Measurements from ENCODE around the gene PCBD2.

DNA sequence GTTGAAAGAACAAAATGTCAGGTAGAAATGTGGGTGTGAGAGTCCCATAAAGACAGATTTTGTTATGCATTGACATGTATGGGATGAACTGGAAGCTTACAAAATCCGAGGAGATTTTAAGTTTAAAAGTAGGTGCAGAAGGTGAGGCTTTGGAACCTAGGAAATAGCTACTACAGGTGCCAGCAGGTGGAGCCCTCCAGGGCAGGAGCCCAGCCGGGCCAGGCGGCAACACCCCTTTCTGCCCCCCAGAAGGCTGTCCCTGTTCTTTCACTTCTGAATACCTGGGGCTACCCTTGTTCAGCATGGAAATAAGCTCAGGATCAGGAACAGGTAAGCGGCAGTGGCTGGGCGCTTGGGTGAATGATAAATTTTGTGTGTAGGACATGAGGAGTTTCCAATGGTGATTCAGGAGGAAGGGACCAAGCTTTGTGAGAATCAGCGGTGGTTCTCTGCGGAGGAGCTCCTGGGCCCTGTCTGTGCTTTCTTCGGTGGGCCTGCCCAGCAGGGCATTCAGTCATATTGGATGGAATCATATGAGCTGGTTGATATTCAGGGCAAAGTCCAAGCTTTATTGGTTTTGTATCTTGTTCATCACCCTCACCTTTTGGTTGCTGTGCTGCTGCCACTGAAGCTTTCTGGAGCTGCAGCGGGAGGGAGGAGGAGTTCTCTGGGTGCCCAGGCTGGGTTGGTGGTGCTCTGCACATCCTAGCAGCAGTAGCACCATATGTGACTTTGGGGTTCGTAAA, 12.3 kb downstream of the PCBD2 start:
- TF ChIP-seq, protein P1, sequence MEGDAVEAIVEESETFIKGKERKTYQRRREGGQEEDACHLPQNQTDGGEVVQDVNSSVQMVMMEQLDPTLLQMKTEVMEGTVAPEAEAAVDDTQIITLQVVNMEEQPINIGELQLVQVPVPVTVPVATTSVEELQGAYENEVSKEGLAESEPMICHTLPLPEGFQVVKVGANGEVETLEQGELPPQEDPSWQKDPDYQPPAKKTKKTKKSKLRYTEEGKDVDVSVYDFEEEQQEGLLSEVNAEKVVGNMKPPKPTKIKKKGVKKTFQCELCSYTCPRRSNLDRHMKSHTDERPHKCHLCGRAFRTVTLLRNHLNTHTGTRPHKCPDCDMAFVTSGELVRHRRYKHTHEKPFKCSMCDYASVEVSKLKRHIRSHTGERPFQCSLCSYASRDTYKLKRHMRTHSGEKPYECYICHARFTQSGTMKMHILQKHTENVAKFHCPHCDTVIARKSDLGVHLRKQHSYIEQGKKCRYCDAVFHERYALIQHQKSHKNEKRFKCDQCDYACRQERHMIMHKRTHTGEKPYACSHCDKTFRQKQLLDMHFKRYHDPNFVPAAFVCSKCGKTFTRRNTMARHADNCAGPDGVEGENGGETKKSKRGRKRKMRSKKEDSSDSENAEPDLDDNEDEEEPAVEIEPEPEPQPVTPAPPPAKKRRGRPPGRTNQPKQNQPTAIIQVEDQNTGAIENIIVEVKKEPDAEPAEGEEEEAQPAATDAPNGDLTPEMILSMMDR (IDR thresholded peaks at IDR 0.05), result no peak
- no peak for TF ChIP-seq POLR2A (IDR thresholded peaks at IDR 0.05)
- TF ChIP-seq EP300 (IDR thresholded peaks at IDR 0.05), result no peak

Measured in ovary (tissue), 3 donors.